Tibial nerve (tissue), 4 donors: Measurements from ENCODE around the gene ZNF280D. TPM values are rescaled to one million over a fixed set of nuclear protein-coding genes. Genes with fewer than 3 reads are reported as not detected.

Experiments
- DNase-seq, 2 donors: peaks; one replicate each; pipeline ENCODE4 v3.0.0-alpha.2; 2019; ENCODE audit warnings: low spot score in 2 of 2
- H3K27ac ChIP-seq, 4 donors: fragments of 200-600 bp; sonication (generic) in 3 of 4; one replicate each; pipeline ENCODE4 v1.5.1; 2017 to 2019; ENCODE audit warnings: mild to moderate bottlenecking in 1 of 4
- H3K27me3 ChIP-seq, 2 donors: fragments of 200-600 bp; sonication (generic) in 1 of 2; one replicate each; pipeline versions ENCODE4 v1.5.1 to v1.6.0; 2017 to 2019
- H3K36me3 ChIP-seq, 3 donors: fragments of 200-600 bp; sonication (generic); one replicate each; pipeline ENCODE4 v1.5.1; 2018 to 2019
- H3K4me1 ChIP-seq, 4 donors: fragments of 200-600 bp; sonication (generic) in 3 of 4; one replicate each; pipeline ENCODE4 v1.5.1; 2017 to 2019
- H3K4me3 ChIP-seq, 4 donors: fragments of 200-600 bp; sonication (generic) in 3 of 4; one replicate each; pipeline ENCODE4 v1.5.1; 2017 to 2019; ENCODE audit warnings: mild to moderate bottlenecking in 1 of 4, moderate library complexity in 1 of 4
- H3K9me3 ChIP-seq, 4 donors: fragments of 200-600 bp; sonication (generic) in 3 of 4; one replicate each; pipeline ENCODE4 v1.5.1; 2017 to 2019
- CTCF ChIP-seq, 5 experiments: fragments of 200-600 bp in 3 of 5; fragments of 450-650 bp in 2 of 5; sonication (generic) in 3 of 5; IDR thresholded peaks; one replicate each; pipeline ENCODE4 v1.5.1; 2016 to 2019; ENCODE audit warnings: antibody characterized with exemption in 5 of 5, mild to moderate bottlenecking in 3 of 5, moderate library complexity in 2 of 5
- EP300 ChIP-seq, 2 donors: sonication (generic); formaldehyde crosslinking; IDR thresholded peaks; one replicate each; pipeline ENCODE4 v1.6.1; 2017; ENCODE audit warnings: antibody characterized with exemption in 2 of 2, mild to moderate bottlenecking in 1 of 2
- POLR2A ChIP-seq, 2 donors: fragments of 450-650 bp; IDR thresholded peaks; one replicate each; pipeline ENCODE4 v1.6.1; 2017; ENCODE audit warnings: antibody characterized with exemption in 2 of 2, mild to moderate bottlenecking in 2 of 2, moderate library complexity in 2 of 2
- WGBS, 2 donors: methylation state at CpG; one replicate each; pipeline ENCODE4 v1.1.5; 2018; 5-methylcytosine and 5-hydroxymethylcytosine counted together
- total RNA-seq, 4 donors: library from RNA; depleted of rRNA; stranded (reverse); fragments of >200 nt; gene quantifications; one replicate each; pipeline ENCODE4 v1.1.0, GENCODE V29; 2016

Gene ZNF280D
- total RNA-seq, 4 donors from 2014 or later: 60.6 to 107 (median 75.2) TPM

- H3K4me1 ChIP-seq: peaks cover 0 to 8% (median 0%) of the 10 kb centered on the region in 4 donors
- H3K9me3 ChIP-seq: no peaks in the 10 kb centered on the region
- no peak for DNase-seq
- H3K27me3 ChIP-seq: no peaks in the 10 kb centered on the region
- no peak overlapping the region for H3K27ac ChIP-seq
- no peak overlapping the region for H3K4me3 ChIP-seq
- TF ChIP-seq EP300 (IDR thresholded peaks at IDR 0.05): no peak
- TF ChIP-seq CTCF (IDR thresholded peaks at IDR 0.05): no peak
- TF ChIP-seq POLR2A (IDR thresholded peaks at IDR 0.05): no peak
- H3K36me3 ChIP-seq: peaks cover 0 to 32% (median 0%) of the 10 kb centered on the region in 3 donors
- WGBS, 2 donors: 93 to 98% methylated on average over 2 of the region's 2 CpGs
Observed at GRCh38 chr15:56648311-56648710, 85.0 kb downstream of the ZNF280D start.

- Histone ChIP-seq H3K27ac (no peak overlapping the region), H3K9me3 (no peaks in the 10 kb centered on the region)
- TF ChIP-seq EP300 (IDR thresholded peaks at IDR 0.05): no peak
- no peak for TF ChIP-seq POLR2A (IDR thresholded peaks at IDR 0.05)
- no peak for TF ChIP-seq CTCF (IDR thresholded peaks at IDR 0.05)
Observed at GRCh38 chr15:56640549-56640948, 92.8 kb downstream of the ZNF280D start.

GRCh38 chr15:56640127-56640526, 93.2 kb downstream of the ZNF280D start:
- TF ChIP-seq CTCF (IDR thresholded peaks at IDR 0.05): no peak
- no peak for TF ChIP-seq POLR2A (IDR thresholded peaks at IDR 0.05)
- no peak for TF ChIP-seq EP300 (IDR thresholded peaks at IDR 0.05)
- no peak for DNase-seq
- Histone ChIP-seq H3K27ac (no peak overlapping the region), H3K9me3 (no peaks in the 10 kb centered on the region), H3K4me3 (no peak overlapping the region), H3K27me3 (no peaks in the 10 kb centered on the region), H3K4me1 (no peaks in the 10 kb centered on the region), H3K36me3 (no peaks in the 10 kb centered on the region)

More at GRCh38 chr15:56640549-56640948, 92.8 kb downstream of the ZNF280D start:
- Histone ChIP-seq H3K27me3 (no peaks in the 10 kb centered on the region), H3K4me1 (no peaks in the 10 kb centered on the region), H3K36me3 (no peaks in the 10 kb centered on the region), H3K4me3 (no peak overlapping the region)
- 89 to 94% methylated on average over 2 of the region's 2 CpGs for WGBS, 2 donors
- DNase-seq: no peak

DNA sequence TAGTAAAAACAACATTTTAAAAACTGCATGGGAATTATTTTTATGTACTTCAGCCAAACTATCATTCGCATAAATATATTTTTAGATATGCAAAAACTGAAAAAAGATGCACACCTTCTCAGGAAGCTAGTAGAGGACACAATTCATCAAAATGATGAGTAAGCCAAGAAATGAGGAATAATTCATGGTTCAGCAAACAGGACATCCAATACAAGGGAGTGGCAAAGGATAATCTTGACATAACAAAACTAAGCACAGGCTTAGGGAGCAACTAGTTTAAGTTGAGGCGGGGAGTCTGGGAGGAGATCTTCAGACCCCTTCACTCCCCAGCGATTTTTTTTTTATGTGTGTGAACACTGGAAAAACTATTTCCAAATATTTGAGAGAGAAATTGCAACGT, 93.7 kb downstream of the ZNF280D start:
- Histone ChIP-seq H3K4me3 (no peak overlapping the region), H3K4me1 (no peaks in the 10 kb centered on the region), H3K27me3 (no peaks in the 10 kb centered on the region), H3K36me3 (no peaks in the 10 kb centered on the region), H3K9me3 (no peaks in the 10 kb centered on the region), H3K27ac (no peak overlapping the region)
- 81 to 85% methylated on average over 4 of the region's 4 CpGs for WGBS, 2 donors
- no peak for TF ChIP-seq EP300 (IDR thresholded peaks at IDR 0.05)
- no peak for TF ChIP-seq POLR2A (IDR thresholded peaks at IDR 0.05)
- no peak for TF ChIP-seq CTCF (IDR thresholded peaks at IDR 0.05)
- DNase-seq: no peak

DNA sequence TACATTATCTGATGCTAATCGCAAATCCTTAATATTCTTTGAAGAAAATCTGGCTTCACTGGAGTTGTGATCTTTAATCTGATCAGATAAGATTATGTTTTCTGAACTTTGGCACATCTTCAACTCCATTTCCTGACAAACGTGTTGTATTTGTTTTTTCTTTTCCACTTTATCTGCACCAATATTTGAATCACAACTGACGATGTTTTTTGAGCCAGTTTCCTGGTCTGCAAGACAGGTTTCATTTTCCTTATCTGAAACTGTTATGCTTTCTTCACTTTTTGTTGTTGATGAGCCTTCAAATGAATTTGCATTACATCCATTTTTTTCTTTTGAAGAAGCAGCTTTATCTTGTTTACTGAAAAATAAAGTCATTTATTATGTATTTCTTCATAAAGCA, 101.5 kb downstream of the ZNF280D start:
- Histone ChIP-seq H3K36me3 (peaks cover 0 to 23% (median 0%) of the 10 kb centered on the region in 3 donors), H3K27me3 (no peaks in the 10 kb centered on the region), H3K9me3 (no peaks in the 10 kb centered on the region), H3K4me3 (no peak overlapping the region), H3K27ac (no peak overlapping the region), H3K4me1 (no peaks in the 10 kb centered on the region)
- 67 to 71% methylated on average over 3 of the region's 3 CpGs for WGBS, 2 donors
- no peak for DNase-seq
- TF ChIP-seq EP300 (IDR thresholded peaks at IDR 0.05) (no peak), CTCF (IDR thresholded peaks at IDR 0.05) (no peak), POLR2A (IDR thresholded peaks at IDR 0.05) (no peak)
